ENCODE data around the gene TBX2. TPM values are rescaled to one million over a fixed set of nuclear protein-coding genes. Genes with fewer than 3 reads are reported as not detected.
A peak's percentile ranks its signal among the peaks of the same experiment; 100 is the strongest.

TBX2 gene
- total and polyA plus RNA-seq, 2 of the 13 experiments (the other 11 are each of a cell fraction or from before 2014, with no cell fraction given) = 2.8 to 15.3 TPM

- 0 out of 2 replicates have a peak, but pooled peaks have one; percentile 54 for TF ChIP-seq ZNF121 (CRISPR knock-in tag; IDR thresholded peaks at IDR 0.05)
- no peak for TF ChIP-seq LCORL (IDR thresholded peaks at IDR 0.05)
- 0 out of 2 replicates have a peak, but pooled peaks have one; percentile 17 for TF ChIP-seq LCORL (CRISPR knock-in tag; IDR thresholded peaks at IDR 0.05)
- TF ChIP-seq, protein P1, sequence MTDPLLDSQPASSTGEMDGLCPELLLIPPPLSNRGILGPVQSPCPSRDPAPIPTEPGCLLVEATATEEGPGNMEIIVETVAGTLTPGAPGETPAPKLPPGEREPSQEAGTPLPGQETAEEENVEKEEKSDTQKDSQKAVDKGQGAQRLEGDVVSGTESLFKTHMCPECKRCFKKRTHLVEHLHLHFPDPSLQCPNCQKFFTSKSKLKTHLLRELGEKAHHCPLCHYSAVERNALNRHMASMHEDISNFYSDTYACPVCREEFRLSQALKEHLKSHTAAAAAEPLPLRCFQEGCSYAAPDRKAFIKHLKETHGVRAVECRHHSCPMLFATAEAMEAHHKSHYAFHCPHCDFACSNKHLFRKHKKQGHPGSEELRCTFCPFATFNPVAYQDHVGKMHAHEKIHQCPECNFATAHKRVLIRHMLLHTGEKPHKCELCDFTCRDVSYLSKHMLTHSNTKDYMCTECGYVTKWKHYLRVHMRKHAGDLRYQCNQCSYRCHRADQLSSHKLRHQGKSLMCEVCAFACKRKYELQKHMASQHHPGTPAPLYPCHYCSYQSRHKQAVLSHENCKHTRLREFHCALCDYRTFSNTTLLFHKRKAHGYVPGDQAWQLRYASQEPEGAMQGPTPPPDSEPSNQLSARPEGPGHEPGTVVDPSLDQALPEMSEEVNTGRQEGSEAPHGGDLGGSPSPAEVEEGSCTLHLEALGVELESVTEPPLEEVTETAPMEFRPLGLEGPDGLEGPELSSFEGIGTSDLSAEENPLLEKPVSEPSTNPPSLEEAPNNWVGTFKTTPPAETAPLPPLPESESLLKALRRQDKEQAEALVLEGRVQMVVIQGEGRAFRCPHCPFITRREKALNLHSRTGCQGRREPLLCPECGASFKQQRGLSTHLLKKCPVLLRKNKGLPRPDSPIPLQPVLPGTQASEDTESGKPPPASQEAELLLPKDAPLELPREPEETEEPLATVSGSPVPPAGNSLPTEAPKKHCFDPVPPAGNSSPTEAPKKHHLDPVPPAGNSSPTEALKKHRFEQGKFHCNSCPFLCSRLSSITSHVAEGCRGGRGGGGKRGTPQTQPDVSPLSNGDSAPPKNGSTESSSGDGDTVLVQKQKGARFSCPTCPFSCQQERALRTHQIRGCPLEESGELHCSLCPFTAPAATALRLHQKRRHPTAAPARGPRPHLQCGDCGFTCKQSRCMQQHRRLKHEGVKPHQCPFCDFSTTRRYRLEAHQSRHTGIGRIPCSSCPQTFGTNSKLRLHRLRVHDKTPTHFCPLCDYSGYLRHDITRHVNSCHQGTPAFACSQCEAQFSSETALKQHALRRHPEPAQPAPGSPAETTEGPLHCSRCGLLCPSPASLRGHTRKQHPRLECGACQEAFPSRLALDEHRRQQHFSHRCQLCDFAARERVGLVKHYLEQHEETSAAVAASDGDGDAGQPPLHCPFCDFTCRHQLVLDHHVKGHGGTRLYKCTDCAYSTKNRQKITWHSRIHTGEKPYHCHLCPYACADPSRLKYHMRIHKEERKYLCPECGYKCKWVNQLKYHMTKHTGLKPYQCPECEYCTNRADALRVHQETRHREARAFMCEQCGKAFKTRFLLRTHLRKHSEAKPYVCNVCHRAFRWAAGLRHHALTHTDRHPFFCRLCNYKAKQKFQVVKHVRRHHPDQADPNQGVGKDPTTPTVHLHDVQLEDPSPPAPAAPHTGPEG (CRISPR knock-in tag; IDR thresholded peaks at IDR 0.05) = peak; percentile 50; the same call in 1 of the 2 replicates
- TF ChIP-seq ZNF720 (CRISPR knock-in tag; IDR thresholded peaks at IDR 0.05) = no peak
- 0 out of 2 replicates have a peak, but pooled peaks have one; percentile 38 for TF ChIP-seq ARID2 (CRISPR knock-in tag; IDR thresholded peaks at IDR 0.05; ENCODE audit: borderline replicate concordance)
- TF ChIP-seq, protein P2, sequence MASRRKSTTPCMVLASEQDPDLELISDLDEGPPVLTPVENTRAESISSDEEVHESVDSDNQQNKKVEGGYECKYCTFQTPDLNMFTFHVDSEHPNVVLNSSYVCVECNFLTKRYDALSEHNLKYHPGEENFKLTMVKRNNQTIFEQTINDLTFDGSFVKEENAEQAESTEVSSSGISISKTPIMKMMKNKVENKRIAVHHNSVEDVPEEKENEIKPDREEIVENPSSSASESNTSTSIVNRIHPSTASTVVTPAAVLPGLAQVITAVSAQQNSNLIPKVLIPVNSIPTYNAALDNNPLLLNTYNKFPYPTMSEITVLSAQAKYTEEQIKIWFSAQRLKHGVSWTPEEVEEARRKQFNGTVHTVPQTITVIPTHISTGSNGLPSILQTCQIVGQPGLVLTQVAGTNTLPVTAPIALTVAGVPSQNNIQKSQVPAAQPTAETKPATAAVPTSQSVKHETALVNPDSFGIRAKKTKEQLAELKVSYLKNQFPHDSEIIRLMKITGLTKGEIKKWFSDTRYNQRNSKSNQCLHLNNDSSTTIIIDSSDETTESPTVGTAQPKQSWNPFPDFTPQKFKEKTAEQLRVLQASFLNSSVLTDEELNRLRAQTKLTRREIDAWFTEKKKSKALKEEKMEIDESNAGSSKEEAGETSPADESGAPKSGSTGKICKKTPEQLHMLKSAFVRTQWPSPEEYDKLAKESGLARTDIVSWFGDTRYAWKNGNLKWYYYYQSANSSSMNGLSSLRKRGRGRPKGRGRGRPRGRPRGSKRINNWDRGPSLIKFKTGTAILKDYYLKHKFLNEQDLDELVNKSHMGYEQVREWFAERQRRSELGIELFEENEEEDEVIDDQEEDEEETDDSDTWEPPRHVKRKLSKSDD (CRISPR knock-in tag; IDR thresholded peaks at IDR 0.05; ENCODE audit: low read depth) = no peak; the same call in 1 of the 2 replicates
- 0 out of 2 replicates have a peak, but pooled peaks have one; percentile 19 for TF ChIP-seq ZNF550 (CRISPR knock-in tag; IDR thresholded peaks at IDR 0.05; ENCODE audit: borderline replicate concordance)
- TF ChIP-seq ZNF558 (CRISPR knock-in tag; IDR thresholded peaks at IDR 0.05; ENCODE audit: borderline replicate concordance) = no peak
- 0 out of 2 replicates have a peak, but pooled peaks have one; percentile 5 for TF ChIP-seq HNRNPL (IDR thresholded peaks at IDR 0.05; ENCODE audit: low read depth, low read length)
- TF ChIP-seq MEIS2 (CRISPR knock-in tag; IDR thresholded peaks at IDR 0.05) = peak; percentile 47; the same call in 1 of the 2 replicates
- TF ChIP-seq, protein P3, sequence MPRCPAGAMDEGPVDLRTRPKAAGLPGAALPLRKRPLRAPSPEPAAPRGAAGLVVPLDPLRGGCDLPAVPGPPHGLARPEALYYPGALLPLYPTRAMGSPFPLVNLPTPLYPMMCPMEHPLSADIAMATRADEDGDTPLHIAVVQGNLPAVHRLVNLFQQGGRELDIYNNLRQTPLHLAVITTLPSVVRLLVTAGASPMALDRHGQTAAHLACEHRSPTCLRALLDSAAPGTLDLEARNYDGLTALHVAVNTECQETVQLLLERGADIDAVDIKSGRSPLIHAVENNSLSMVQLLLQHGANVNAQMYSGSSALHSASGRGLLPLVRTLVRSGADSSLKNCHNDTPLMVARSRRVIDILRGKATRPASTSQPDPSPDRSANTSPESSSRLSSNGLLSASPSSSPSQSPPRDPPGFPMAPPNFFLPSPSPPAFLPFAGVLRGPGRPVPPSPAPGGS (CRISPR knock-in tag; IDR thresholded peaks at IDR 0.05) = peak; percentile 21; the same call in 1 of the 2 replicates
- TF ChIP-seq KLF15 (CRISPR knock-in tag; IDR thresholded peaks at IDR 0.05; ENCODE audit: borderline replicate concordance) = no peak
- no peak; the same call in 1 of the 2 replicates for TF ChIP-seq ZNF788 (CRISPR knock-in tag; IDR thresholded peaks at IDR 0.05; ENCODE audit: borderline replicate concordance)
- TF ChIP-seq ZUFSP (CRISPR knock-in tag; IDR thresholded peaks at IDR 0.05; ENCODE audit: borderline replicate concordance) = no peak
- 0 out of 2 replicates have a peak, but pooled peaks have one; percentile 64 for TF ChIP-seq ZNF615 (CRISPR knock-in tag; IDR thresholded peaks at IDR 0.05; ENCODE audit: borderline replicate concordance)
These were observed 13.4 kb downstream of the TBX2 start (continued) for GRCh38 chr17:61412860-61413660.
